NCI-H1930 (cell line): ENCODE measurements around the gene GIPR.
"Not testable (repeated sequence)": the region's sequence is repeated elsewhere in the genome, so short reads cannot be mapped to it uniquely, and the experiment has no call there.

Experiments used
- DNase-seq, 2 experiments: peaks; one replicate each; lab custom pipeline; 2025; lab: John Stamatoyannopoulos, UW

The GIPR gene

GRCh38 chr19:45691516-45692186 lies 23.6 kb downstream of the GIPR start, which contains the start of gene SNRPD2:
Gene SNRPD2, minus strand, starts transcription at chr19:45691953. Its CDS starts 65 bp downstream, at chr19:45691888.
- DNase-seq: peak; percentile 99

- peak; percentile 99 for DNase-seq
Measured at GRCh38 chr19:45692187-45693105, 24.4 kb downstream of the GIPR start, which contains the start of gene QPCTL. Gene QPCTL, plus strand, starts transcription at chr19:45692666. Its CDS starts 38 bp downstream, at chr19:45692704.

- DNase-seq: peak; percentile 46 to 77
Measured at GRCh38 chr19:45693106-45693788, 25.2 kb downstream of the GIPR start.

- no peak for DNase-seq
Measured at GRCh38 chr19:45701676-45702075, 33.7 kb downstream of the GIPR start.

GRCh38 chr19:45705115-45705514 lies 37.1 kb downstream of the GIPR start:
- DNase-seq: no peak

GRCh38 chr19:45705710-45706415 lies 37.8 kb downstream of the GIPR start:
- DNase-seq: no peak

GRCh38 chr19:45710356-45711130 lies 42.5 kb downstream of the GIPR start:
- no peak for DNase-seq

- DNase-seq: no peak
Measured at GRCh38 chr19:45711851-45712698, 44.1 kb downstream of the GIPR start.

- no peak for DNase-seq
Measured at GRCh38 chr19:45712699-45713067, 44.7 kb downstream of the GIPR start.

- no peak for DNase-seq
Measured at GRCh38 chr19:45713141-45713540, 45.1 kb downstream of the GIPR start.

GRCh38 chr19:45715139-45715538 lies 47.1 kb downstream of the GIPR start:
- no peak for DNase-seq

- no peak for DNase-seq
Measured at GRCh38 chr19:45716359-45717130, 48.5 kb downstream of the GIPR start.

- DNase-seq: peak; percentile 98 to 99
Measured at GRCh38 chr19:45717131-45717982, 49.3 kb downstream of the GIPR start.

- no peak for DNase-seq
Measured at GRCh38 chr19:45717983-45718650, 50.1 kb downstream of the GIPR start.

- DNase-seq: not testable (repeated sequence)
Measured at GRCh38 chr19:45720065-45720464, 52.0 kb downstream of the GIPR start.

- not testable (repeated sequence) for DNase-seq
Measured at GRCh38 chr19:45728683-45729082, 60.7 kb downstream of the GIPR start.

- DNase-seq: no peak
Measured at GRCh38 chr19:45729800-45730290, 61.8 kb downstream of the GIPR start.
